HCT116 (cell line): ENCODE results near the gene SND1. TPM values are rescaled to one million over a fixed set of nuclear protein-coding genes. Genes with fewer than 3 reads are reported as not detected.

ENCODE experiments used
- ATAC-seq: fragments of 200-7000 bp; cut with Tn5 transposase; 2 replicates; pipeline ENCODE4 v1.9.1; 2020; ENCODE audit warnings: mild to moderate bottlenecking, moderate library complexity
- BruUV-seq: library from RNA; stranded (reverse); fragments of 400-500 nt; replicated peaks from 2 replicates; lab custom pipeline; 2021; lab: Mats Ljungman, UMichigan
- CTCF ChIA-PET: fragments of 300-600 bp; sonication (Branson Sonifier 250); formaldehyde crosslinking; loops from one replicate; lab custom pipeline; 2021; ENCODE audit warnings: antibody characterized with exemption; lab: Charles Lee
- POLR2A ChIA-PET: fragments of 300-600, 350-600 bp; sonication (Branson Sonifier 250); formaldehyde crosslinking; loops from one replicate; lab custom pipeline; 2021; ENCODE audit warnings: antibody characterized with exemption; lab: Charles Lee
- RAD21 ChIA-PET, 2 experiments: fragments of 300-600 bp; sonication (Branson Sonifier 250); formaldehyde crosslinking; loops; one replicate each; lab custom pipeline; 2023; ENCODE audit warnings: low total read pairs in 2 of 2; ENCODE audit not compliant: uncharacterized antibody in 2 of 2, unreplicated experiment in 2 of 2, low non-redundant PET in 1 of 2; lab: Charles Lee
- DNase-seq: peaks from one replicate; pipeline ENCODE4 v3.0.0-alpha.2; 2010; ENCODE audit warnings: low read depth, low spot score
- H2AFZ ChIP-seq: fragments of 200-600 bp; shearing (Covaris generic), sonication (generic); 2 replicates; pipeline ENCODE4 v1.6.1; 2017; ENCODE audit warnings: low read depth, mixed run types, mixed read lengths, antibody characterized with exemption, low read length; ENCODE audit not compliant: poor library complexity, severe bottlenecking
- H3K27ac ChIP-seq: 2 replicates; pipeline ENCODE4 v1.5.1; 2012; ENCODE audit warnings: low read depth, low read length
- H3K27me3 ChIP-seq: fragments of 200-600 bp; sonication (generic); 2 replicates; pipeline ENCODE4 v1.6.1; 2016; ENCODE audit warnings: mixed run types, low read length, mixed read lengths; ENCODE audit not compliant: insufficient read depth
- H3K36me3 ChIP-seq, 2 experiments: fragments of 200-500 bp in 1 of 2; fragments of 200-600 bp in 1 of 2; sonication (Bioruptor generic) in 1 of 2; sonication (generic) in 1 of 2; 2 replicates each; pipeline versions ENCODE4 v1.5.1 to v1.6.1; 2014 to 2016; ENCODE audit warnings: low read length in 2 of 2, inconsistent platforms in 1 of 2, mixed read lengths in 1 of 2, mixed run types in 1 of 2; ENCODE audit not compliant: insufficient read depth in 2 of 2, control insufficient read depth in 1 of 2
- H3K4me1 ChIP-seq, 2 experiments: fragments of 200-600 bp in 1 of 2; sonication (generic) in 1 of 2; 2 replicates each; pipeline versions ENCODE4 v1.5.1 to v1.6.1; 2012 to 2017; ENCODE audit warnings: low read length in 2 of 2, inconsistent platforms in 1 of 2, mild to moderate bottlenecking in 1 of 2, mixed read lengths in 1 of 2, mixed run types in 1 of 2, moderate library complexity in 1 of 2; ENCODE audit not compliant: insufficient read depth in 2 of 2, control insufficient read depth in 1 of 2
- H3K4me2 ChIP-seq: fragments of 200-600 bp; sonication (generic); 2 replicates; pipeline ENCODE4 v1.6.1; 2017; ENCODE audit warnings: mixed run types, low read length, mixed read lengths
- H3K4me3 ChIP-seq, 2 experiments: fragments of 200-600 bp in 1 of 2; sonication (generic) in 1 of 2; replicated peaks in 1 of 2; 2 replicates each; pipeline ENCODE4 v1.5.1; 2011 to 2016; ENCODE audit warnings: low read length in 2 of 2, control low read depth in 1 of 2, low read depth in 1 of 2, mild to moderate bottlenecking in 1 of 2, mixed read lengths in 1 of 2, mixed run types in 1 of 2
- H3K79me2 ChIP-seq: fragments of 200-600 bp; sonication (generic); 2 replicates; pipeline ENCODE4 v1.6.1; 2017; ENCODE audit warnings: mild to moderate bottlenecking, mixed run types, low read length, moderate library complexity, mixed read lengths; ENCODE audit not compliant: insufficient read depth
- H3K9ac ChIP-seq: fragments of 200-600 bp; sonication (generic); 2 replicates; pipeline ENCODE4 v1.6.1; 2016; ENCODE audit warnings: low read length, mixed read lengths
- H3K9me2 ChIP-seq: fragments of 200-600 bp; sonication (generic), shearing (Covaris generic); 2 replicates; pipeline ENCODE4 v1.6.1; 2017; ENCODE audit warnings: mixed run types, mild to moderate bottlenecking, moderate library complexity; ENCODE audit not compliant: insufficient read depth
- H3K9me3 ChIP-seq, 2 experiments: fragments of 200-500 bp in 1 of 2; fragments of 200-600 bp in 1 of 2; sonication (Bioruptor generic) in 1 of 2; sonication (generic) in 1 of 2; 2 replicates each; pipeline ENCODE4 v1.6.1; 2014 to 2017; ENCODE audit warnings: low read length in 2 of 2, mixed read lengths in 2 of 2, inconsistent platforms in 1 of 2, low read depth in 1 of 2, mild to moderate bottlenecking in 1 of 2, mixed run types in 1 of 2, moderate library complexity in 1 of 2; ENCODE audit not compliant: control insufficient read depth in 1 of 2, insufficient read depth in 1 of 2
- H4K20me1 ChIP-seq: fragments of 200-600 bp; sonication (generic), shearing (Covaris generic); 2 replicates; pipeline ENCODE4 v1.6.1; 2017; ENCODE audit warnings: mixed run types, mild to moderate bottlenecking, moderate library complexity; ENCODE audit not compliant: insufficient read depth
- ATF3 ChIP-seq: IDR thresholded peaks from 2 replicates; pipeline ENCODE4 v1.6.1; 2012
- CBX3 ChIP-seq: IDR thresholded peaks from 2 replicates; pipeline ENCODE4 v1.6.1; 2012; ENCODE audit warnings: low read depth
- CTCF ChIP-seq, 3 experiments: fragments of 200-600 bp in 1 of 3; sonication (generic) in 1 of 3; IDR thresholded peaks in 2 of 3; conservative IDR thresholded peaks in 1 of 3; 2 replicates each; pipeline ENCODE4 v1.5.1; 2012 to 2017; ENCODE audit warnings: low read depth in 2 of 3, low read length in 2 of 3, antibody characterized with exemption in 1 of 3, borderline replicate concordance in 1 of 3, control low read depth in 1 of 3, mild to moderate bottlenecking in 1 of 3, mixed read lengths in 1 of 3, mixed run types in 1 of 3, moderate library complexity in 1 of 3; ENCODE audit not compliant: insufficient read depth in 1 of 3
- EGR1 ChIP-seq: IDR thresholded peaks from 2 replicates; pipeline ENCODE4 v1.6.1; 2012; ENCODE audit warnings: low read depth
- ELF1 ChIP-seq: IDR thresholded peaks from 2 replicates; pipeline ENCODE4 v1.6.1; 2012; ENCODE audit warnings: low read depth, borderline replicate concordance
- EZH2 ChIP-seq: fragments of 200-600 bp; sonication (generic); IDR thresholded peaks from 2 replicates; pipeline ENCODE4 v1.6.1; 2017; ENCODE audit warnings: antibody characterized with exemption, mixed run types
- EZH2phosphoT487 ChIP-seq: fragments of 200-600 bp; IDR thresholded peaks from 2 replicates; pipeline ENCODE4 v1.6.1; 2018; ENCODE audit warnings: antibody characterized with exemption, borderline replicate concordance
- FOSL1 ChIP-seq: IDR thresholded peaks from 2 replicates; pipeline ENCODE4 v1.6.1; 2012; ENCODE audit warnings: low read depth
- JUND ChIP-seq: IDR thresholded peaks from 2 replicates; pipeline ENCODE4 v1.6.1; 2012
- MAX ChIP-seq: IDR thresholded peaks from 2 replicates; pipeline ENCODE4 v1.6.1; 2012
- POLR2A ChIP-seq: IDR thresholded peaks from 2 replicates; pipeline ENCODE4 v1.7.0; 2011; ENCODE audit warnings: borderline replicate concordance; ENCODE audit not compliant: insufficient read depth, insufficient read length; ENCODE audit errors: extremely low read depth
- POLR2AphosphoS5 ChIP-seq: IDR thresholded peaks from 2 replicates; pipeline ENCODE4 v1.6.1; 2011; ENCODE audit warnings: mild to moderate bottlenecking, low read depth, low read length, moderate library complexity
- RAD21 ChIP-seq: IDR thresholded peaks from 2 replicates; pipeline ENCODE4 v1.6.1; 2012; ENCODE audit warnings: low read depth, mild to moderate bottlenecking
- REST ChIP-seq: IDR thresholded peaks from 2 replicates; pipeline ENCODE4 v1.6.1; 2012; ENCODE audit warnings: low read depth
- SIN3A ChIP-seq: IDR thresholded peaks from 2 replicates; pipeline ENCODE4 v1.6.1; 2012; ENCODE audit warnings: low read depth
- SP1 ChIP-seq: IDR thresholded peaks from 2 replicates; pipeline ENCODE4 v1.6.1; 2012; ENCODE audit warnings: low read depth
- SRF ChIP-seq: IDR thresholded peaks from 2 replicates; pipeline ENCODE4 v1.6.1; 2012; ENCODE audit warnings: low read depth
- YY1 ChIP-seq: IDR thresholded peaks from 2 replicates; pipeline ENCODE4 v1.6.1; 2011; ENCODE audit warnings: low read length, low read depth, moderate library complexity, mild to moderate bottlenecking; ENCODE audit not compliant: insufficient replicate concordance; ENCODE audit errors: extremely low read depth
- ZBTB33 ChIP-seq: IDR thresholded peaks from 2 replicates; pipeline ENCODE4 v1.6.1; 2011; ENCODE audit warnings: mild to moderate bottlenecking, low read length, moderate library complexity; ENCODE audit not compliant: insufficient replicate concordance; ENCODE audit errors: extremely low read depth
- ZNF274 ChIP-seq: fragments of 200-500 bp; sonication (Bioruptor generic); IDR thresholded peaks from 2 replicates; pipeline ENCODE4 v1.6.1; 2014; ENCODE audit warnings: mild to moderate bottlenecking, low read depth, low read length, inconsistent platforms
- intact Hi-C: fragments of 100-400 bp; cut with micrococcal nuclease; formaldehyde crosslinking; loops from 2 replicates; pipeline ENCODE4 v1.10.0; 2022
- total RNA-seq: library from RNA; stranded (reverse); gene quantifications from one replicate; pipeline ENCODE4 v1.2.1, GENCODE V29; 2021; ENCODE audit not compliant: unreplicated experiment

SND1 gene
- total RNA-seq, 1 experiment from 2014 or later: 169 TPM

GRCh38 chr7:127818306-127818705, 166.3 kb downstream of the SND1 start:
- H3K9me3 ChIP-seq: no peaks in the 10 kb centered on the region

More at GRCh38 chr7:127818306-127818705, 166.3 kb downstream of the SND1 start:
- no peak overlapping the region for H3K9ac ChIP-seq
- BruUV-seq: no TSS peak
- H2AFZ ChIP-seq: no peak overlapping the region
- RAD21 ChIA-PET: interaction anchor here in 1 of 2 experiments (0.7 kb wide), 1 partner anchor 31 kb away, joined by 4 read pairs; no protein-coding TSS in a partner anchor
- CTCF ChIA-PET: no interaction called here
- POLR2A ChIA-PET: no interaction called here
- TF ChIP-seq JUND: no peak
- TF ChIP-seq POLR2A: no peak
- TF ChIP-seq CBX3: no peak
- TF ChIP-seq ATF3: no peak
- TF ChIP-seq CTCF (IDR thresholded peaks at IDR 0.05 in 2 of 3, conservative IDR thresholded peaks at IDR 0.05 in 1 of 3; ENCODE audit: borderline replicate concordance in 1 of 3, insufficient read depth in 1 of 3, low read depth in 2 of 3, low read length in 2 of 3): no peak
- TF ChIP-seq SRF: no peak
- TF ChIP-seq ZNF274: no peak
- no peak for TF ChIP-seq POLR2AphosphoS5
- TF ChIP-seq EGR1: no peak
- TF ChIP-seq SP1: no peak
- TF ChIP-seq SIN3A: no peak
- no peak for TF ChIP-seq YY1
- TF ChIP-seq MAX: no peak
- no peak for TF ChIP-seq EZH2phosphoT487
- TF ChIP-seq EZH2: no peak
- no peak for TF ChIP-seq FOSL1
- TF ChIP-seq REST: no peak
- no peak for TF ChIP-seq RAD21
- TF ChIP-seq ELF1: no peak
- TF ChIP-seq ZBTB33: no peak
- H3K36me3 ChIP-seq: no peaks in the 10 kb centered on the region
- H3K4me1 ChIP-seq: peaks cover 10 to 34% of the 10 kb centered on the region in 2 experiments
- H3K4me3 ChIP-seq: no peak overlapping the region
- no peak overlapping the region for H3K27ac ChIP-seq
- peaks cover 51% of the 10 kb centered on the region; the same call in 1 of the 2 replicates for H4K20me1 ChIP-seq
- H3K79me2 ChIP-seq: peaks cover 79% of the 10 kb centered on the region
- H3K27me3 ChIP-seq: no peaks in the 10 kb centered on the region
- DNase-seq (no peak), ATAC-seq (no peak)
- intact Hi-C loops: no loop called here
- no peak overlapping the region for H3K4me2 ChIP-seq
- no peaks in the 10 kb centered on the region for H3K9me2 ChIP-seq
